Stimulated activated naive CD4-positive, alpha-beta T cell treated with Interleukin-2 at 50 U/mL for 16 hours (primary cell): ENCODE results near the gene LRP2.

ENCODE experiments used
- DNase-seq: peaks from one replicate; lab custom pipeline; 2025; lab: John Stamatoyannopoulos, UW

The LRP2 gene

DNA sequence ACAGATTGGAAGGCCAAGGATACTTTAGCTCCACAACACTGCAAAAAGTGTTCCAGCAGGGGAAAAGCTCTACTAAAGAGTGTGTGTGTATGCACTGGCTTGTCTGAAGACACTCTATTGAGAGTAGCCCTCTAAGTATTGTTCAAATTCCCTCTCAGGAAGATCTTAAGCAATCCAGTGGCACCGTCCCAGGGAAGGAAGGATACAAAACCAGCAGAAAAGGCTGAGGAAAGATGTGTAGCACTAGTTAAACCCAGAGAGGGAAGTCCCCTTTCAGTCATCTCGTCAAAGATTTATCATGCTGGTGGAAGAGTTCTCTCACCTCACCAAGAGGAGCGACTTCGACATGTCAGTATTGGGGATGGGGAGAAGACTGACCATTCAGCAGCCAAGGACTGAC lies 242.5 kb downstream of the LRP2 start:
- no peak for DNase-seq

DNA sequence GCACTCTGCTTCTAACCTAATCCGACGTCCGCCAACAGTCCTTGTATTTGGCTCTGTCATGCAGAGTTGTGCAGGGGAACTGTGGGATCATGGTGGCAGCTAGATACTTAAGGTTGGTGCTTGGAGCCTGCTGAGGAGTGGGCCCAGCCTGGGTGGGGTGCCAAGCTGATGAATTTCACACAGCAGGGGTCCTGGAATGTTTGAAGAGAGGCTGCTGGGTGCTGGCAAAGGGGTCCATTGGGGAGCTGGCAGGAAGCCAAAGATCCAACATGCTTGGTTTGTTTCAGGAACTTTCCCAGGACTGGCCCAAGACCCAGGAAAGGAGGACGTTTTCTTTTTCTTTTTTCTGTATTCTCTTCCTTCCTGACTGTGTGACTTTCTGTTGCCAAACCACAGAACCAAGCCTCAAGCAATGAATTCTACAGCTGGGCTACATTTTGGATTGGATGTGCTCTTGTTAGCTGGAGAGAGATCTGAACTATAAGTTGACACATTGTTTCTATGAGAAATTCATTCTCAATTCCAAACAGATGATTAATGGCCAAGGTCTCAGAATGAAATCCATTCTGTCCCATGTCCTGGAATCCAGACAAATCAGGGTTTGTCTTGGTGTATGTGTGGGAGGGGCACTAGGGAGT lies 243.1 kb downstream of the LRP2 start:
- DNase-seq: no peak

DNA sequence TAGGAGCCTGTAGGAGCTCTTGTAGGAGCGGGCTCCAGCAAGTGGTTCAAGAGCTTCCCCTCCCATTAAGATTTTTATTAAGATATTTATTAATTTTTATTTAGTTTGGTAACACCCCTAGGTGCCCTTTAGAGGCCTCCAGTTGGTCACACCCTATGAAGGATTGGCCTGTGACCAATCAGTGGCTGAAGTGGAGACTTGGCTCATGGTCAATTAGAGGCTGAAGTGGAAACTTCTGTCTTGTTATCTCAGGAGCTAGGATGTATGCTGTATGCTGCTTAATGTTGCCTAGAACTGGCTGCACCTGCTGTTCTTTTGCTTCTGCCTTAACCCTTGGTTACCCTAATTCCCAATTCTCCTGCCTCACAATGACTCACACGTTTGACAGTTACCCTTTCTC lies 244.3 kb downstream of the LRP2 start:
- no peak for DNase-seq

- no peak for DNase-seq
Observed at GRCh38 chr2:169116993-169117392, 245.3 kb downstream of the LRP2 start.

DNA sequence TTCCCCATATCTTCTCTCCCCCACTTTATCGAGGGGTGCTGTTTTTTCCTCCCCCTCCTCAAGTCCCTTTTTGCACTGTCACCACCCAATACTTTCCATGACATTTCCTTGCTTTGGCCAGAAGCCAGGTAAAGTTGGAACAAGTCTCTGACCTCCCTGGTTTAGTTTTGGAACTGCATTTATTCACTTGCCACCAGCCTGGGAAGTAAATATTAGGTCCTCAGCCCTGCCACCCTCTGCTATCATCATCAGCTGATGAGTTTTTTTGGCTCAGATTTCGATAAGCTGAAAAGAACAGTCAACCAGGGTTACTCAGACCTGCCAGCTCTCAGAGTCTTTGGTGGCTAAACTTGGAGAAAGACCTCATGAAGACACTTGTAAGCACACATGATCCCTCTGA lies 246.0 kb downstream of the LRP2 start:
- DNase-seq: no peak

DNA sequence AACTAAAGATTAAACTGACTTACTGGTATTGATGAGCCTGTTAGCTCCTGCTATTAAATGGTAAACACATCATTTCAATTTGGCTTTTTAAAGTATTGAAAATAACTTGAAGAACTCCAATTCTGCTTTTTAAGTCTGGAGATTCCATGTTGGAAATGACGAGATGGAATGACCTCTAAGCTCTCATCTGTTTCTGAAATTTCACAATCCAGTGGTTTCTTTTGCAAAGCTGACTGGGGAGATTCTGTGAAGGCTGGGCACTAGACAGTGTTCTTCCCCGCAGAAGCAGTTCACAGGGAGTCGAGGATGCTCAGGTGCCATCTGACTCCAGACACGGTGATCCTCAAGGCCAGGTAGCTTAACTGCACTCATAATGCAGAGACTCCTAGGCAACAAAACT lies 248.3 kb downstream of the LRP2 start:
- no peak for DNase-seq

DNA sequence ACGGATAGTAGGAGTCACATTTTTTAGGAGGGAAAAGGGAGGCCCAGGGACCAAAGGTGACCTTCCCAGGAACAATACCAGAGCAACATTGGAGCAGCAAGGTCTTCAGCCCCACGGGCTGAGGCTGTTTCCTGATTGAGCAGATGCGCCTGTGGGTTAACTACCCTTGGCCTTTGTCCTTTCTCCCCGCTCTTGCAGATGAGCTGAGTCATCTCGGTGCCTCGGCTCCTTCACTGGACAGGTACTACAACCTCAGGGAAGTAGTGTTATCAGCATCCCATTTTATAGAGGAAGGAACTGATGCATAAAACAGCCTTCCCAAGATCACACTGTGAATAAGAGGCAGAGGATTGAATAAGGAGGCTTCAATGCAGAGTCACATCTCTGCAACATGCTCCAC lies 249.5 kb downstream of the LRP2 start:
- no peak for DNase-seq

GRCh38 chr2:169110916-169111315 lies 251.4 kb downstream of the LRP2 start:
- DNase-seq: no peak

GRCh38 chr2:169110419-169110818 lies 251.9 kb downstream of the LRP2 start:
- DNase-seq: no peak

DNA sequence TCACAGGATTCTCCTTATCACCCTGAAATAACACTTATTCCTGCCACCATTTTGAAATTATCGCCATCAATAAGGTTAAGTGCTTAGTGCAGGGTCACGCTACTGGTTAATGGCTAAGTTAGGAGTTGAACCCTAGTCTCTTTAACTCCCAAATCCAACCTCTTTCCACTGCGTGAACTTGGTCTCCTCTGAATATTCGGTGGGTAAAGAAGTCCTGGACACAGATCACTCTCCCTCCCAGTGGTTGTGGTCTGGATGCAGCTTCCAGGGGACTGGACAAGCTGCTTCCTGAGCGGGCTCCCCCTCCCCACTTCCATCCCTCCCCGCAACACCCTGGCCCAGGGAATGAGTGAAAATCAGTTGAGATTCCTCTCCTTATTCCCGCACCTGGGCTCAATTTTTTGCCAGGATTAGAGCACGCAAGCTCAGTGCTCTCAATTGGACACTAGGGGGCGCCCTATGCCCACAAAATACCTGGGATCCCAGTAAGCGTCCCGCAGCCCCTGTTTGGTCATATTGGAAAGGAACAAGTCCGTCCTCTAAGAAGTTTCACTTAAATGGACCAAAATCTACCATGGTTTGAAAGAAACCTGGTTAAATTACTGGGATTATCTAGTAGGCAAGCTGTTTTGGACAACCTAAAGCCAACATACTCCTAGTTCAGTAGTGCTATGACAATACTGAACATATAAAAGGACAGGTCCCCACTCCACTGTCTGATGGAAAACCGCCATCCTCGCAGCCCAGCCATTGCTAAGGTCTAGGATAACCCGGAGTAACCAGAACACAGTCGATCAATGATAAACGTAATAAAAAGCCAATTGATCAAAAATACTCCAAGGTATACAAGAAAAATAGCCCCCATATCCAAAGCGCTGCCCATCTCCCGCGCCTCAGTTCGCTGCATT lies 252.6 kb downstream of the LRP2 start:
- DNase-seq: peak; percentile 55

- DNase-seq: no peak
Observed at GRCh38 chr2:169108099-169108884, 254.0 kb downstream of the LRP2 start.

GRCh38 chr2:169107645-169108044 lies 254.7 kb downstream of the LRP2 start:
- no peak for DNase-seq

DNA sequence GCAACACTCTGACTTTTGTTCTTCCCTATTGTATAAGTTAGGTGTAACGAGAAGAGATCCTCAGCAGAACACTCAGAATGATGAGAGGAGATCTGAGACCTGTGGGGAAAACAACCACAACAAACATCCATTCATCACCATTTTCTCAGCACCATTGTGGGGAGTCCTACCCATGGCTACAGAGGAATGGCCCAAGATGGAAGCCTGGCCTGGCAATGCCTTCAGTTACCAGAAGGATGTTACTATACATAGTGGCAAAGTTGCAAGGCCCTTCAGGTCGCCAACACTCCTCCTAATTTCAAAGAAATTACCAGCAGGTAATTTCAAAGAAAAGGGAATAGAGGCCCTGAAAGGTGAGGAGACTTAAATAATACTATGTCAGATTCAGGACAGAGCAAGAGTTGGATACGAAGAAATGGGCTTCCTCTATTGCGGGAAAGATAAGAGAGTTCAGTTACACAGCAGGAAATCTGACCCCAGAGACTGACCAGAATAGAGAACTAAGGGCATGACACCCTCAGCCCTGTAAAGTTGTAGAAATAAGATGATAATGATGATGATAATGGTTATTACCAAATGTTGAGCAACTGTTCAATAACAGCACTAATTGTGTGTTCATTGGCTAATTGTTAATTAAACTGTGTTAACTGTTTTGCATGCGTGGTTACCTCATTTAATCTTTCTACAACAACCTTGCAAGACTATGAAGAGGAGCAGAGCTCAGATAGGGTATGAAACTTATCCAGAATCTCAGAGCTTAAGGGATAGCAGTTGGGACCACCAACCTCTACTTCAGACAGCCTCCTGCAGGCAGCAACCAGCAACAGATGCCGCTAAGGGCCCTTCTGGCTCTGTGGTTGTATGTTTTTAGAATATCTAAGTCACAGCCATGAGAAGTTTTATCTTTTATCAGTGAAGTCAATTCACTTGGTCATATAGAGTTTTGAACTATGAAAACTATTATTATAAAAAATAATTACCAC lies 255.5 kb downstream of the LRP2 start:
- DNase-seq: no peak

- DNase-seq: no peak
Observed at GRCh38 chr2:169106134-169106533, 256.2 kb downstream of the LRP2 start.

DNA sequence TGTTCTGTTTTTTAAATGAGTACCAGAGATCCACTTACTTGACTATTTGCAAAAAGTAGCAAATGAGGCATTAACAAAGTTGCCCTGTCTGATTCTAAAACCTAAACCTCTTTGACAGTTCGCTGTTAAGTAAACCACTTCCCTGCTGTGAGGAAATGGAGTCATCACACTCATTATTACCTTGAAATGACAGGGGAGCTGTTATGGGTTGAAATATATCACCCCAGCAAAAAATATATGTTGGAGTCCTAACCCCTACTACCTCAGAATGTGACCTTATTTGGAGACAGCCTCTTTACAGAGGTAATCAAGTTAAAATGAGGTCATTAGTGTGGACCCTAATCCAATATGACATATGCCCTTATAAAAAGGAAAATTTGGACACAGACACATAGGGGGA lies 256.9 kb downstream of the LRP2 start:
- DNase-seq: no peak

DNA sequence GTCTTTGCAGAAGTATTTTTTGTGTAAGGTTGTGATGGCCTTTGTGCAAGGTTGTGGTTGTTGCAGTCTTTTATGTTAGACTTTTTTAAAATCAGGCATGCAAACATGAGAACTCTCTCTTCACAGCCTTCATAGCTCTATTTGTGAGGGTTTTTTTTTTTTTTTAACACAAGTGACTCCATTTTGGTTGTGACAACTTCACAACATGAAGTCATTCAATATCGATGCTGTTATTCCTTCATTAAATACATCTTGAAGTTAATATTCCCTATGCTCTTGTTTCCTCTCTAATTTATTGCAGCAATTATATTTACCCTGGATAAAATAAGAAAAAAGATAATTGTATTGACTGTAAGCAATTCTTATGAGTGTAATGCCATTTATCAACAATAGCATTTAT lies 257.5 kb downstream of the LRP2 start:
- no peak for DNase-seq

GRCh38 chr2:169095621-169096105 lies 266.7 kb downstream of the LRP2 start:
- DNase-seq: no peak

GRCh38 chr2:169094676-169095075 lies 267.7 kb downstream of the LRP2 start:
- no peak for DNase-seq

DNA sequence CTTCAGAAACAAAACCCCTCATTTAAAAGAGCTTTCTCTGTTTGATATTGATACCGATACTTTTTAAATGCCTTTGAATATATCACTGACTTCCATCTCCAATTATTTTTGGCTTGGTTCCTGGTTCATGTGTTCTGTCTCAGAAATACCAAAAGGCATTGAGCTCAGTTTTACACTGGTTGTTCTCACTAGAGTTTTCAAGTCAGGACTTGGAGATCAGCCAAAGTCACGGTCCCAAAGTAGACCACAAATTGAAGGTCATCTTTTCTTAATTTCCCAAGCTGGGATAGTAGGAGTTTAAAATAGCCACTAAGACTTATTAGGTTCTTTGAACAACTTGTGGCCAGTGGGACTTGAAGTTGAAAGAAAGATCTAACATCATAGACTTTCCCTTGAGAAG lies 268.8 kb downstream of the LRP2 start:
- no peak for DNase-seq

DNA sequence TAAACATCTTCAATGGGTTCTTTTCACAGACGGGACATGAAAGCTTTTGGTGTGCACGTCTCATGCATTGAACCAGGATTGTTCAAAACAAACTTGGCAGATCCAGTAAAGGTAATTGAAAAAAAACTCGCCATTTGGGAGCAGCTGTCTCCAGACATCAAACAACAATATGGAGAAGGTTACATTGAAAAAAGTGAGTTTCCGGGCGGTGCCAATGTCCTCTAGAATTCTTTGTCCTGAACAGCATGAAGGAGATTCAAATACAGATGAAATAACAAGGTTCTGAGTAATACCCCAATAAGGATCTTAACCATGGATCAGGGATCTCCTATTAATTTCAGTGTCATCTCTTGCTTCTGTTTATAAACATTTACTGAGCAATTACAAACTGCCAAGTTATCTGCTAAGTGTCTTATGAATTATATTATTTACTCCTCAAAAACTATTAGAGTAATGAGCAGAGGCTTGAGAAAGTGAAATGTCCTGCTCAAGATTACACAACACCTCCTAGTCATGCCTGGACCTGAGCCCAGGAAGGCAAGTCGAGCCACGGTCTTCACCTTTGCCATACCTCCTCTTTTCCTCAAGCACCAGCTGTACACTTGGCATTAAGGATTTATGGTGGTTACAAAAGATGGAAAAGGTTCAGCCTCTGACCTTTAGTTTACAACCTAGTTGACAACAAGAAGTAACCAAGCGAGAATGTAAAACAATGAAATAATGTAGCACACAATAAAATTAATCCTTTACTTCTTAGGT lies 270.4 kb downstream of the LRP2 start:
- DNase-seq: no peak

- no peak for DNase-seq
Observed at GRCh38 chr2:169091256-169091655, 271.1 kb downstream of the LRP2 start.
